A673 (cell line): ENCODE measurements around the gene CAMK1D. TPM values are rescaled to one million over a fixed set of nuclear protein-coding genes. Genes with fewer than 3 reads are reported as not detected.
A peak's percentile ranks its signal among the peaks of the same experiment; 100 is the strongest.

Source experiments
- BruUV-seq: library from RNA; stranded (reverse); fragments of 400-500 nt; replicated peaks from 2 replicates; lab custom pipeline; 2021; lab: Mats Ljungman, UMichigan
- CTCF ChIA-PET: fragments of 300-600 bp; sonication (Branson Sonifier 250); formaldehyde crosslinking; loops from one replicate; lab custom pipeline; 2022; ENCODE audit warnings: antibody characterized with exemption; lab: Charles Lee
- POLR2A ChIA-PET: fragments of 300-600 bp; sonication (Branson Sonifier 250); formaldehyde crosslinking; loops from one replicate; lab custom pipeline; 2022; ENCODE audit warnings: antibody characterized with exemption; ENCODE audit not compliant: low non-redundant PET; lab: Charles Lee
- DNase-seq: peaks from one replicate; pipeline ENCODE4 v3.0.0-alpha.2; 2015; ENCODE audit warnings: low spot score
- H3K27ac ChIP-seq: fragments of 200-600 bp; sonication (generic); 2 replicates; pipeline ENCODE4 v1.5.1; 2016; ENCODE audit warnings: mixed run types, low read depth, mild to moderate bottlenecking, mixed read lengths, antibody characterized with exemption, low read length; ENCODE audit not compliant: poor library complexity, severe bottlenecking
- H3K27me3 ChIP-seq: fragments of 200-600 bp; sonication (generic); replicated peaks from 2 replicates; pipeline ENCODE4 v1.6.1; 2017; ENCODE audit warnings: mixed run types, low read depth, mild to moderate bottlenecking, mixed read lengths, antibody characterized with exemption, low read length; ENCODE audit not compliant: insufficient read depth, poor library complexity
- H3K36me3 ChIP-seq: fragments of 200-600 bp; sonication (generic); 2 replicates; pipeline ENCODE4 v1.6.1; 2016; ENCODE audit warnings: mixed run types, mild to moderate bottlenecking, mixed read lengths, antibody characterized with exemption, low read length; ENCODE audit not compliant: insufficient read depth, poor library complexity, severe bottlenecking
- H3K4me1 ChIP-seq: fragments of 200-600 bp; sonication (generic); 2 replicates; pipeline ENCODE4 v1.6.1; 2017; ENCODE audit warnings: mixed run types, mild to moderate bottlenecking, mixed read lengths, antibody characterized with exemption, low read length; ENCODE audit not compliant: insufficient read depth, poor library complexity, severe bottlenecking
- H3K4me3 ChIP-seq: fragments of 200-600 bp; sonication (generic); 2 replicates; pipeline ENCODE4 v1.5.1; 2016; ENCODE audit warnings: low read depth, mixed run types, mild to moderate bottlenecking, mixed read lengths, low read length; ENCODE audit not compliant: poor library complexity, severe bottlenecking
- H3K9me3 ChIP-seq: fragments of 200-600 bp; sonication (generic); 2 replicates; pipeline ENCODE4 v1.6.1; 2016; ENCODE audit warnings: mixed run types, low read depth, mild to moderate bottlenecking, mixed read lengths, antibody characterized with exemption, low read length; ENCODE audit not compliant: poor library complexity, severe bottlenecking
- CTCF ChIP-seq: fragments of 300-800, 200-600 bp; sonication (generic); conservative IDR thresholded peaks from 2 replicates; pipeline ENCODE4 v1.5.1; 2017; ENCODE audit warnings: low read depth, mild to moderate bottlenecking, antibody characterized with exemption, low read length, moderate library complexity, mixed read lengths
- EZH2 ChIP-seq: fragments of 200-600 bp; sonication (generic); IDR thresholded peaks from 2 replicates; pipeline ENCODE4 v1.6.1; 2017; ENCODE audit warnings: borderline replicate concordance, low read depth, mild to moderate bottlenecking, mixed read lengths, antibody characterized with exemption, low read length; ENCODE audit not compliant: poor library complexity, severe bottlenecking
- intact Hi-C: fragments of 100-400 bp; cut with micrococcal nuclease; formaldehyde crosslinking; loops from one replicate; pipeline ENCODE4 v1.10.0; 2022; ENCODE audit not compliant: unreplicated experiment
- total RNA-seq: library from RNA; stranded (reverse); gene quantifications from 2 replicates; pipeline ENCODE4 v1.2.3, GENCODE V29; 2021

The CAMK1D gene
- total RNA-seq, 1 experiment from 2014 or later = 23.7 TPM

GRCh38 chr10:12384906-12385305, 35.6 kb downstream of the CAMK1D start:
- Histone ChIP-seq H3K9me3 (no peaks in the 10 kb centered on the region), H3K4me3 (no peak overlapping the region), H3K27ac (no peak overlapping the region), H3K36me3 (no peaks in the 10 kb centered on the region), H3K27me3 (no peaks in the 10 kb centered on the region), H3K4me1 (peaks cover 19% of the 10 kb centered on the region)
- no peak for DNase-seq
- ChIA-PET CTCF (no interaction called here), POLR2A (no interaction called here)
- intact Hi-C loops = no loop called here
- TF ChIP-seq CTCF (no peak), EZH2 (no peak)
- TSS peak; percentile 7 for BruUV-seq

- H3K4me3 ChIP-seq = no peak overlapping the region
- intact Hi-C loops = no loop called here
- no peak for TF ChIP-seq EZH2
- no peak for TF ChIP-seq CTCF
- H3K36me3 ChIP-seq = no peaks in the 10 kb centered on the region
- H3K9me3 ChIP-seq = no peaks in the 10 kb centered on the region
- H3K27ac ChIP-seq = no peak overlapping the region
- H3K27me3 ChIP-seq = no peaks in the 10 kb centered on the region
- H3K4me1 ChIP-seq = peaks cover 28% of the 10 kb centered on the region
- peak; percentile 61 for DNase-seq
- no TSS peak for BruUV-seq
- ChIA-PET CTCF (no interaction called here), POLR2A (no interaction called here)
These were observed 38.3 kb downstream of the CAMK1D start for GRCh38 chr10:12387561-12388210.

DNA sequence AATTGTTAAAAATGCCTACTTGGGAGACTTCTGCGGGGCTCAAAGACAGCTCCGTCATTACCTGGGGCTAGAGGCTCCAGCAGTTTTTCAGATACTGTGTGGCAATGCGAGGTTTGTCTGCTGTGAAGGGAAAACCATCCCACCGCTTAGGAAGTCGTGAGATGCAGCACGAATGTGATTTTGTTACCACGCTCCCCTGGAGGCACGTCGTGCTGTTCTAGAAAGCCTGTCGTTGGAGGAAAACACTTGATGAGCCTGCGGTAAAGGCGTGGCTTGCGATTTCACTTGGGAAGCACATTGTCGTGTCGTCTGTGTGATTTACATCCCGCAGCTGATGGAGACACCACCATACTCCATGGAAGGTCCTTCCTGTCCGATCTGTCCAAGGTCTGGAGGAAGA, 39.3 kb downstream of the CAMK1D start:
- Histone ChIP-seq H3K27me3 (no peaks in the 10 kb centered on the region), H3K27ac (no peak overlapping the region), H3K9me3 (no peaks in the 10 kb centered on the region), H3K4me3 (no peak overlapping the region), H3K36me3 (no peaks in the 10 kb centered on the region), H3K4me1 (peaks cover 28% of the 10 kb centered on the region)
- no TSS peak for BruUV-seq
- POLR2A ChIA-PET = no interaction called here
- DNase-seq = no peak
- CTCF ChIA-PET = no interaction called here
- TF ChIP-seq EZH2 = no peak
- TF ChIP-seq CTCF = no peak
- intact Hi-C loops = no loop called here
